Astrocyte of the spinal cord (primary cell): Measurements from ENCODE around the gene MEIS1.
A peak's percentile ranks its signal among the peaks of the same experiment; 100 is the strongest.
"Not testable (repeated sequence)": the region's sequence is repeated elsewhere in the genome, so short reads cannot be mapped to it uniquely, and the experiment has no call there.

Experiments
- DNase-seq: peaks from one replicate; pipeline ENCODE4 v3.0.0; 2011; ENCODE audit warnings: low read depth, low spot score
- H3K4me3 ChIP-seq: 2 replicates; pipeline ENCODE4 v1.5.1; 2011; ENCODE audit warnings: low read depth, mild to moderate bottlenecking, low read length, moderate library complexity
- CTCF ChIP-seq: IDR thresholded peaks from 2 replicates; pipeline ENCODE4 v1.5.1; 2012; ENCODE audit warnings: low read depth, mild to moderate bottlenecking, low read length, inconsistent platforms
- in situ Hi-C: cut with HindIII; loops from 2 replicates; pipeline ENCODE4 v1.10.0; 2017; ENCODE audit warnings: low sequenced_read_pairs

MEIS1 gene

GRCh38 chr2:66434679-66435548, at the start of gene MEIS1:
MEIS1 (plus strand) TSS chr2:66435125; CDS start chr2:66435857, 732 bp downstream.
- peak within 1 kb of the TSS; percentile 62 for H3K4me3 ChIP-seq
- DNase-seq: peak; percentile 96
- in situ Hi-C loops: loop anchor here (25.0 kb wide), 1 partner anchor 127 kb away; no protein-coding TSS in a partner anchor
- TF ChIP-seq CTCF: no peak

- TF ChIP-seq CTCF: no peak
These were observed 47.7 kb upstream of the MEIS1 start for GRCh38 chr2:66387016-66387753.

GRCh38 chr2:66389651-66390131, 45.2 kb upstream of the MEIS1 start:
- no peak overlapping the region for H3K4me3 ChIP-seq
- in situ Hi-C loops: no loop called here
- TF ChIP-seq CTCF: no peak
- peak; percentile 13 for DNase-seq

More at GRCh38 chr2:66387016-66387753, 47.7 kb upstream of the MEIS1 start:
- no peak for DNase-seq
- in situ Hi-C loops: no loop called here
- no peak overlapping the region for H3K4me3 ChIP-seq

- TF ChIP-seq CTCF: no peak
- in situ Hi-C loops: no loop called here
- DNase-seq: no peak
- H3K4me3 ChIP-seq: no peak overlapping the region
These were observed 44.8 kb upstream of the MEIS1 start for GRCh38 chr2:66390152-66390551.

GRCh38 chr2:66390811-66391210, 44.1 kb upstream of the MEIS1 start:
- TF ChIP-seq CTCF: no peak
- in situ Hi-C loops: no loop called here
- no peak for DNase-seq
- H3K4me3 ChIP-seq: no peak overlapping the region

- H3K4me3 ChIP-seq, DNase-seq, in situ Hi-C loops: not testable (repeated sequence)
These were observed 43.7 kb upstream of the MEIS1 start for GRCh38 chr2:66391240-66391639.

GRCh38 chr2:66405473-66405872, 29.5 kb upstream of the MEIS1 start:
- in situ Hi-C loops: no loop called here
- no peak for TF ChIP-seq CTCF
- H3K4me3 ChIP-seq: no peak overlapping the region
- DNase-seq: no peak
